Measurements from ENCODE around the gene ENHO.

- TF ChIP-seq REST (IDR thresholded peaks at IDR 0.05; ENCODE audit: insufficient read depth in 1 of 2, low read depth in 2 of 2, low read length in 2 of 2) (no peak), POLR2AphosphoS5 (IDR thresholded peaks at IDR 0.05; ENCODE audit: low read depth, low read length) (no peak)
Measured at GRCh38 chr9:34554211-34555001, 31.6 kb upstream of the ENHO start.

Measured in PFSK-1 (cell line).